Endometrium (tissue), 2 donors: Measurements from ENCODE around the gene SRF.

Experiments
- FAIRE-seq: peaks from 2 replicates; lab custom pipeline; 2012; peaks lifted over from hg19 to GRCh38; lab: Jason Lieb, UNC
- donor health status: control.
- donor health status: control.

Gene SRF

GRCh38 chr6:43147691-43148477 lies 23.2 kb upstream of the SRF start:
- FAIRE-seq, result no peak

- FAIRE-seq, result no peak
Measured at GRCh38 chr6:43149265-43149664, 21.8 kb upstream of the SRF start.

GRCh38 chr6:43150051-43150751 lies 20.9 kb upstream of the SRF start:
- no peak for FAIRE-seq

- no peak for FAIRE-seq
Measured at GRCh38 chr6:43159599-43159998, 11.5 kb upstream of the SRF start.

GRCh38 chr6:43163899-43164298 lies 7.2 kb upstream of the SRF start:
- FAIRE-seq, result no peak

- FAIRE-seq, result no peak
Measured at GRCh38 chr6:43170417-43170930, 595 bp upstream of the SRF start.

GRCh38 chr6:43171707-43172103 lies 636 bp downstream of the SRF start:
- no peak for FAIRE-seq

- FAIRE-seq, result no peak
Measured at GRCh38 chr6:43172104-43173007, 1.3 kb downstream of the SRF start.

GRCh38 chr6:43173591-43174262 lies 2.7 kb downstream of the SRF start:
- no peak for FAIRE-seq

GRCh38 chr6:43174263-43175112 lies 3.4 kb downstream of the SRF start:
- FAIRE-seq, result peak; percentile 93

GRCh38 chr6:43175676-43176422 lies 4.8 kb downstream of the SRF start:
- no peak for FAIRE-seq

- no peak for FAIRE-seq
Measured at GRCh38 chr6:43176423-43176786, 5.3 kb downstream of the SRF start.

- no peak for FAIRE-seq
Measured at GRCh38 chr6:43178150-43178549, 7.1 kb downstream of the SRF start.

GRCh38 chr6:43178951-43179830 lies 8.1 kb downstream of the SRF start:
- FAIRE-seq, result no peak

GRCh38 chr6:43180058-43180457 lies 9.0 kb downstream of the SRF start:
- FAIRE-seq, result no peak

- FAIRE-seq, result no peak
Measured at GRCh38 chr6:43180985-43181384, 9.9 kb downstream of the SRF start.

- no peak for FAIRE-seq
Measured at GRCh38 chr6:43181621-43181941, 10.5 kb downstream of the SRF start.

- no peak for FAIRE-seq
Measured at GRCh38 chr6:43181942-43182860, 11.1 kb downstream of the SRF start, which contains the start of gene CUL9. Gene CUL9, plus strand, starts transcription at chr6:43182196. Its CDS starts 2,115 bp downstream, at chr6:43184311.
